ENCODE data around the gene ABCD1.

DNA sequence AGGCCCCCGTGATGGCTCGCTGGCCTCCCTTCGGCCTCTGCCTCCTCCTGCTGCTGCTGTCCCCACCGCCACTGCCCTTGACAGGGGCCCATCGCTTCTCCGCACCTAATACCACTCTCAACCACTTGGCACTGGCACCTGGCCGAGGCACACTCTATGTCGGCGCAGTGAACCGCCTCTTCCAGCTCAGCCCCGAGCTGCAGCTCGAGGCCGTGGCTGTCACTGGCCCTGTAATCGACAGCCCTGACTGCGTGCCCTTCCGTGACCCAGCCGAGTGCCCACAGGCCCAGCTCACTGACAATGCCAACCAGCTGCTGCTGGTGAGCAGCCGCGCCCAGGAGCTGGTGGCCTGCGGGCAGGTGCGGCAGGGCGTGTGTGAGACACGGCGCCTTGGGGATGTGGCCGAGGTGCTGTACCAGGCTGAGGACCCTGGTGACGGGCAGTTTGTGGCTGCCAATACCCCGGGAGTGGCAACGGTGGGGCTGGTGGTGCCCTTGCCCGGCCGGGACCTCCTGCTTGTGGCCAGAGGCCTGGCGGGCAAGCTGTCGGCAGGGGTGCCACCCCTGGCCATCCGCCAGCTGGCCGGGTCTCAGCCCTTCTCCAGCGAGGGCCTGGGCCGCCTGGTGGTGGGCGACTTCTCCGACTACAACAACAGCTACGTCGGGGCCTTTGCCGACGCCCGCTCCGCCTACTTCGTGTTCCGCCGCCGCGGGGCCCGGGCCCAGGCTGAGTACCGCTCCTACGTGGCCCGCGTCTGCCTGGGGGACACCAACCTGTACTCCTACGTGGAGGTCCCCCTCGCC, 42.4 kb downstream of the ABCD1 start:
- no peak for TF ChIP-seq POLR2A (IDR thresholded peaks at IDR 0.05)
- TF ChIP-seq, protein P1, sequence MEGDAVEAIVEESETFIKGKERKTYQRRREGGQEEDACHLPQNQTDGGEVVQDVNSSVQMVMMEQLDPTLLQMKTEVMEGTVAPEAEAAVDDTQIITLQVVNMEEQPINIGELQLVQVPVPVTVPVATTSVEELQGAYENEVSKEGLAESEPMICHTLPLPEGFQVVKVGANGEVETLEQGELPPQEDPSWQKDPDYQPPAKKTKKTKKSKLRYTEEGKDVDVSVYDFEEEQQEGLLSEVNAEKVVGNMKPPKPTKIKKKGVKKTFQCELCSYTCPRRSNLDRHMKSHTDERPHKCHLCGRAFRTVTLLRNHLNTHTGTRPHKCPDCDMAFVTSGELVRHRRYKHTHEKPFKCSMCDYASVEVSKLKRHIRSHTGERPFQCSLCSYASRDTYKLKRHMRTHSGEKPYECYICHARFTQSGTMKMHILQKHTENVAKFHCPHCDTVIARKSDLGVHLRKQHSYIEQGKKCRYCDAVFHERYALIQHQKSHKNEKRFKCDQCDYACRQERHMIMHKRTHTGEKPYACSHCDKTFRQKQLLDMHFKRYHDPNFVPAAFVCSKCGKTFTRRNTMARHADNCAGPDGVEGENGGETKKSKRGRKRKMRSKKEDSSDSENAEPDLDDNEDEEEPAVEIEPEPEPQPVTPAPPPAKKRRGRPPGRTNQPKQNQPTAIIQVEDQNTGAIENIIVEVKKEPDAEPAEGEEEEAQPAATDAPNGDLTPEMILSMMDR (IDR thresholded peaks at IDR 0.05), result no peak
- TF ChIP-seq EP300 (IDR thresholded peaks at IDR 0.05), result no peak

Measured in tibial nerve (tissue), 4 donors.